Esophagus squamous epithelium (tissue), 5 donors: ENCODE measurements around the gene TCF4. TPM values are rescaled to one million over a fixed set of nuclear protein-coding genes. Genes with fewer than 3 reads are reported as not detected.

Experiments
- DNase-seq: peaks from one replicate; lab custom pipeline; 2025; lab: John Stamatoyannopoulos, UW
- H3K27ac ChIP-seq, 4 donors: fragments of 200-600 bp; sonication (generic); one replicate each; pipeline ENCODE4 v1.5.1; 2016 to 2019; ENCODE audit warnings: mild to moderate bottlenecking in 1 of 4
- H3K27me3 ChIP-seq, 4 donors: fragments of 200-600 bp; sonication (generic); 1 replicate in 3 of 4; 2 replicates in 1 of 4; pipeline versions ENCODE4 v1.5.1 to v1.6.0; 2017 to 2021; ENCODE audit warnings: antibody characterized with exemption in 1 of 4
- H3K36me3 ChIP-seq, 3 donors: fragments of 200-600 bp; sonication (generic); one replicate each; pipeline ENCODE4 v1.5.1; 2016 to 2019
- H3K4me1 ChIP-seq, 3 donors: fragments of 200-600 bp; sonication (generic); one replicate each; pipeline ENCODE4 v1.5.1; 2017 to 2019
- H3K4me3 ChIP-seq, 4 donors: fragments of 200-600 bp; sonication (generic); 1 replicate in 3 of 4; 2 replicates in 1 of 4; pipeline ENCODE4 v1.5.1; 2016 to 2019; ENCODE audit warnings: mild to moderate bottlenecking in 2 of 4, moderate library complexity in 1 of 4
- H3K9me3 ChIP-seq, 3 donors: fragments of 200-600 bp; sonication (generic); one replicate each; pipeline ENCODE4 v1.5.1; 2016 to 2019
- POLR2A ChIP-seq, 4 donors: fragments of 450-650 bp; IDR thresholded peaks; one replicate each; pipeline ENCODE4 v1.6.1; 2017; ENCODE audit warnings: antibody characterized with exemption in 4 of 4, mild to moderate bottlenecking in 4 of 4, moderate library complexity in 3 of 4
- WGBS, 2 donors: methylation state at CpG; one replicate each; pipeline ENCODE4 v1.1.5; 2018; 5-methylcytosine and 5-hydroxymethylcytosine counted together
- intact Hi-C: fragments of 100-400 bp; cut with DNase I; formaldehyde crosslinking; loops from one replicate; pipeline ENCODE4 v1.15.0; 2022
- total RNA-seq, 4 donors: library from RNA; depleted of rRNA; stranded (reverse); fragments of >200 nt; gene quantifications; one replicate each; pipeline ENCODE4 v1.1.0, GENCODE V29; 2016
- TF ChIP-seq, protein P1 (sequence below), 6 experiments: fragments of 450-650 bp in 4 of 6; fragments of 200-600 bp in 2 of 6; sonication (generic) in 2 of 6; IDR thresholded peaks; one replicate each; pipeline ENCODE4 v1.5.1; 2016 to 2019; ENCODE audit warnings: antibody characterized with exemption in 6 of 6, mild to moderate bottlenecking in 4 of 6, moderate library complexity in 4 of 6
- donor health status: DM: yes; HTN: yes; CAD: no.

The TCF4 gene
- total RNA-seq = 10 to 100 TPM; 19.0 to 79.7 (median 26.0) TPM

GRCh38 chr18:55588111-55588869 lies at the start of gene TCF4:
Gene TCF4, minus strand, starts transcription at chr18:55588192. Its CDS starts 1,076 bp downstream, at chr18:55587116.
- no peaks in the 10 kb centered on the region for H3K9me3 ChIP-seq
- DNase-seq = no peak
- peak within 1 kb of the TSS; percentile 61 to 81 (median 77) for H3K4me3 ChIP-seq
- peak within 1 kb of the TSS; percentile 87 to 97 (median 92) for H3K27ac ChIP-seq
- intact Hi-C loops = no loop called here
- WGBS, 2 donors = 0% methylated on average over 19 to 24 of the region's 46 CpGs
- no peaks in the 10 kb centered on the region for H3K27me3 ChIP-seq
- H3K4me1 ChIP-seq = peaks cover 4 to 52% (median 9%) of the 10 kb centered on the region in 3 donors
- H3K36me3 ChIP-seq = no peaks in the 10 kb centered on the region
- TF ChIP-seq, protein P1, sequence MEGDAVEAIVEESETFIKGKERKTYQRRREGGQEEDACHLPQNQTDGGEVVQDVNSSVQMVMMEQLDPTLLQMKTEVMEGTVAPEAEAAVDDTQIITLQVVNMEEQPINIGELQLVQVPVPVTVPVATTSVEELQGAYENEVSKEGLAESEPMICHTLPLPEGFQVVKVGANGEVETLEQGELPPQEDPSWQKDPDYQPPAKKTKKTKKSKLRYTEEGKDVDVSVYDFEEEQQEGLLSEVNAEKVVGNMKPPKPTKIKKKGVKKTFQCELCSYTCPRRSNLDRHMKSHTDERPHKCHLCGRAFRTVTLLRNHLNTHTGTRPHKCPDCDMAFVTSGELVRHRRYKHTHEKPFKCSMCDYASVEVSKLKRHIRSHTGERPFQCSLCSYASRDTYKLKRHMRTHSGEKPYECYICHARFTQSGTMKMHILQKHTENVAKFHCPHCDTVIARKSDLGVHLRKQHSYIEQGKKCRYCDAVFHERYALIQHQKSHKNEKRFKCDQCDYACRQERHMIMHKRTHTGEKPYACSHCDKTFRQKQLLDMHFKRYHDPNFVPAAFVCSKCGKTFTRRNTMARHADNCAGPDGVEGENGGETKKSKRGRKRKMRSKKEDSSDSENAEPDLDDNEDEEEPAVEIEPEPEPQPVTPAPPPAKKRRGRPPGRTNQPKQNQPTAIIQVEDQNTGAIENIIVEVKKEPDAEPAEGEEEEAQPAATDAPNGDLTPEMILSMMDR (IDR thresholded peaks at IDR 0.05) = no peak
- TF ChIP-seq POLR2A (IDR thresholded peaks at IDR 0.05) = peak in 1 of 4 donors; percentile 25

GRCh38 chr18:55637204-55637603 lies 49.2 kb upstream of the TCF4 start:
- TF ChIP-seq POLR2A (IDR thresholded peaks at IDR 0.05) = no peak
- TF ChIP-seq, protein P1 (IDR thresholded peaks at IDR 0.05) = no peak
- no peak overlapping the region for H3K27ac ChIP-seq
- no peak for DNase-seq
- no peaks in the 10 kb centered on the region for H3K36me3 ChIP-seq
- intact Hi-C loops = no loop called here
- no peaks in the 10 kb centered on the region for H3K27me3 ChIP-seq
- WGBS, 2 donors = 75% methylated on average over 6 to 8 of the region's 8 CpGs
- peaks cover 0 to 30% (median 4%) of the 10 kb centered on the region in 3 donors for H3K4me1 ChIP-seq
- no peak overlapping the region for H3K4me3 ChIP-seq
- H3K9me3 ChIP-seq = no peaks in the 10 kb centered on the region

DNA sequence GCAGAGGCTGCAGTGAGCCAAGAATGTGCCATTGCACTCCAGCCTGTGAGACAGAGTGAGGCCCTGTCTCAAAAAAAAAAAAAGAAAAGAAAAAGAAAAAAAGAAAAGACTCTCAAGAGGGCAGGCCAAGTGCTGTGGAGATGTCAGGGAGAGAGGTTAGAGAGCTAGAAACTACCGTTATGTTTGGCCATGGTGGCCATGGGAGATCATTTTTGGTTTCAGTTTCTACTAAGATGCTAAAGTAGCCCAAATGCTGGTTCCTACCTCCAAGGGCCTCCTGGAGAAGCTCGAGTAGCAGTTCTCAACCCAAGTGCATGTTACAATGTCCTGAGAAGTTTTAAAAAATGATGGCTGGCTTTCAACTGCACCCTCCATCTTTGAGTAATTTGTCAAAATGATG lies 47.4 kb upstream of the TCF4 start:
- Histone ChIP-seq H3K4me1 (peaks cover 0 to 30% (median 4%) of the 10 kb centered on the region in 3 donors), H3K36me3 (no peaks in the 10 kb centered on the region), H3K27me3 (no peaks in the 10 kb centered on the region), H3K27ac (no peak overlapping the region), H3K9me3 (no peaks in the 10 kb centered on the region), H3K4me3 (no peak overlapping the region)
- TF ChIP-seq, protein P1 (IDR thresholded peaks at IDR 0.05) = no peak
- no peak for TF ChIP-seq POLR2A (IDR thresholded peaks at IDR 0.05)
- DNase-seq = no peak
- 40 to 44% methylated on average over 2 of the region's 2 CpGs for WGBS, 2 donors
- intact Hi-C loops = no loop called here

GRCh38 chr18:55634545-55634944 lies 46.6 kb upstream of the TCF4 start:
- Histone ChIP-seq H3K4me3 (no peak overlapping the region), H3K27me3 (no peaks in the 10 kb centered on the region), H3K4me1 (peaks cover 0 to 30% (median 4%) of the 10 kb centered on the region in 3 donors), H3K9me3 (no peaks in the 10 kb centered on the region), H3K36me3 (no peaks in the 10 kb centered on the region), H3K27ac (peak overlapping the region in 1 of 4 donors; percentile 40)
- intact Hi-C loops = no loop called here
- WGBS, 2 donors = 35 to 64% methylated on average over 3 of the region's 3 CpGs
- DNase-seq = no peak
- TF ChIP-seq, protein P1 (IDR thresholded peaks at IDR 0.05) = no peak
- no peak for TF ChIP-seq POLR2A (IDR thresholded peaks at IDR 0.05)

DNA sequence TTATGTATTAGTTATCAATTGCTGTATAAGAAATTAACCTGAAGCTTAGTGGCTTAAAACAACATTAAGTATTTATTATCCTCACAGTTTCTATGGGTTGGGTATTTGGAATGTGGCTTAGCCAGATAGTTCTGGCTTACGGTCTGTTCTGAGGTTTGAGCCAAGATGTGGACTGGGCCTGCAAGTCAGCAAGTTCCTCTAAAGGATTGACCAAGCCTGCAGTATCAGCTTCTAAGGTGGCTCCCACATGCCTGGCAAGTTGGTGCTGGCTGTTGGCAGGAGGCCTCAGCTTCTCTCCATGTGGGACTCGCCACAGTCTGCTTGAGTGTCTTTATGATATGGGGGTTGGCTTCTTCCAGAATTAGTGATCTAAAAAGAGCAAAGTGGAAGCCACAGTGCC lies 45.0 kb upstream of the TCF4 start:
- 40 to 61% methylated on average over 2 of the region's 2 CpGs for WGBS, 2 donors
- intact Hi-C loops = no loop called here
- no peak for DNase-seq
- Histone ChIP-seq H3K4me3 (no peak overlapping the region), H3K4me1 (peaks cover 0 to 30% (median 4%) of the 10 kb centered on the region in 3 donors), H3K27me3 (no peaks in the 10 kb centered on the region), H3K27ac (peak overlapping the region in 3 of 4 donors; percentile 47 to 55 (median 52)), H3K36me3 (no peaks in the 10 kb centered on the region), H3K9me3 (no peaks in the 10 kb centered on the region)
- TF ChIP-seq, protein P1 (IDR thresholded peaks at IDR 0.05) = no peak
- TF ChIP-seq POLR2A (IDR thresholded peaks at IDR 0.05) = no peak
